HG02763 (cell line): ENCODE measurements around the gene C1QC.

ENCODE experiments used
- ATAC-seq: cut with Tn5 transposase; IDR thresholded peaks from one replicate; pipeline ENCODE4 v1.9.1; 2021; ENCODE audit warnings: mild to moderate bottlenecking, moderate library complexity; ENCODE audit not compliant: unreplicated experiment

C1QC gene

DNA sequence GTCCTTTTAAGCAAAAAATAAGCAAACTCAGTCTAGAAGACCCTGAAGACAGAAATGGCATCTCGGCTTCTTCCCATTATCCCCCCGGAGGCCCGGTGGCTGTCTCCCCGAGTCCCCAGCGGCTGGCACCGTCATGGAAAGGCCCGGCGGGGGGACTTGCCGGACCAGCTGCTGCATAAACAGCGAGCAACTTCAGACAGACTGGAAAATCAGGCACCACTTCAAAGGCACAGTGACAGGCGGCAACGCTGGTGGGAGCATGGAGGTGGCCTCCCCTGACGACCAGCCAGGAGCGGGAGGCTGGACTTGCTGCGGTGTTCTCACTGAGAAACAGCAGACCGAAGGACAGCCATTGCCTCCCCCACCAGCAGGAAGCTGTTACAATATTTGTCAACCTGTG is 25.4 kb upstream of the C1QC start:
- ATAC-seq: no peak

DNA sequence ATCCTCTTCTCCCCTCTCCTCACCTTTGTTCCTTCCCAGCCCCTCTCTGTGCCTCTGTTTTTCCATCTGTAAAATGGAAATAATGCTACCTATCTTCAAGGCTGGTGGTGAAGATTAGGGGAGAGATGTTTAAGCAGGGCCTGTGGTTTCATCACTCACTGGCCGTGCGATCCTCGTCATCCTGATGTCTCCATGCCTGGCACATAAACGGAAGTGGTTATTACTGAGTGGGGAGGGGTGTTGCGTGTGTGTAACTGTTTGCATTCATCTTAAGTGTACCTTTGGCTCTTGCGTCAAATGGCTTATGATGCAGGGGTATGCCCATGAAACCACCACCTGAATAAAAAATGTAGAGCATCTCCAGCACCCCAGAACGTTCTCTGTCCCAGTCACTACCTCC is 24.2 kb upstream of the C1QC start:
- ATAC-seq: no peak

- ATAC-seq: no peak
Measured at GRCh38 chr1:22619798-22620197, 23.6 kb upstream of the C1QC start.

GRCh38 chr1:22621761-22622160 is 21.7 kb upstream of the C1QC start:
- ATAC-seq: no peak

DNA sequence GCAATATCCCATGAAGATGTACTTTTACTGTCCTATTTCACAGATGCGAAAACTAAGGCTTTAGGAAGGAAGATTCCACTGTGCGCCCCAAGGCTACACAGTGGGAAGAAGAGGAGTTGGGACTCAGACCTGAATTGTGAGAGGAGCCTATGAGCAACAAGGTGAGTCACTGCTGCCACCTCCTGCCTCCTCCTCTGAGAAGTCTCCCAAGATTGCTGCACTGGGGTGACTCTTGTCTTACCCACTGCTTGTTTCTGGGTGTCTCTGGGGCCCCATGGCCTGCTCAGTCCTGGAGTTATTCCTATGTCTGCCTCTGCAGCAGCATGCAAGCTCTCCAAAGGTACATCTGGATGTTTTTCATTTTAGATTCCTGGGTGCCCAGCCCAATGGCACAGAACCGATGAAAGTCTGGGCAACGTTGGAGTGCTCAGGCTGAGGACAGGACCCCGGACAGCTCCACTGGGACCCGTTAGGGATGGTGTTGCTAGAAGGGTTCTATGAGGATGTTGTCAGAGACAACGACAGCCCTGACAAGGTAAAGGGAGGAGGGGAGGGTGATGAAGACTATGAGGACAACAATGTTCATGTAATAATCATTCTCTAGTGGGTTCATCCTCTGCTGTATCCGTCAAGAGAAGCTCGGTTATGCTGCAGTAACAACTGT is 18.0 kb upstream of the C1QC start:
- ATAC-seq: no peak

DNA sequence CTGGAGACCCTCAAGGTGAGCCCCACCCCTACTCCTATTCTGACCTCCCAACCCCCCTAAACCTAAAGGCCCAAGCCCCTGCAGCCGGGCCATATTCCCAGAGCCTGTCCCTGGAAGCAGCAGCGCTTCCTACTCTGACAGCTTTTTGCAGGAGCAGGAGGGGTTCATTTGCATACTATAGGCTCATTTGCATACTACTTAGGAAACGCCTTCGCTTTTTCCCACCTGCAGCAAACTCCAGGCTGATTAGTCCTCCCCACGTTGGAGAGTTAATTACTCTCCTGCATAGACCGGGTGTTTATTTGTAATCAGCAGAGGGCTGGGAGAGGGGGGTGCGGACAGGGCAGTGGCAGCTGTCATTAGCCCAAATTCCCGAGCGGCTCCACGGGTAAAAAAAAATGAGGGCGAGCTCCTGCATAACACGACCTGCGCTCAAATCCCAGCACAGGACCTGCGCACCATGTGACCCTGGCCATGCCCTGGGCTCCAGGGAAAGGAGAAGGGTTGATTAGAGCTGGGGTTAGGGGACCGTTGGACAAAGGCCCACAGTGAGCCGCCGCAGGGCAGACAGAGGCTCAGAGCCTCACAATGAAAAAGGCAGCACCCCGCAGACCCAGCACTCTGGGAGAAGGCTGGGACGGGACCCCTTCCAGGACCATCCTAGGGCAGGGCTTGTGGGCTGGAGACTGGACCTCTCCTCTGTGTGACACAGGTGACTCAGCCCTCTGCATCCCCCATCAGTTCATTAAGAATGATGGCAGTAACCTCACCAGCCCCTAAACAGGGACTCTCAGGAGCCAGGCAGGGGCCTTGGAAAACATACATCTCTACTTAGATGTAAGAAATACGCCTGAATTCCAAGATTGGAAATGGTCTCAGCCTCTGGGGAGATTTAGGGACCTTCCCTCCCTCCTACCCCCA is 16.9 kb upstream of the C1QC start:
- no peak for ATAC-seq

GRCh38 chr1:22627331-22627730 is 16.1 kb upstream of the C1QC start:
- ATAC-seq: no peak

- ATAC-seq: no peak
Measured at GRCh38 chr1:22628698-22629444, 14.6 kb upstream of the C1QC start.

GRCh38 chr1:22629886-22630285 is 13.5 kb upstream of the C1QC start:
- no peak for ATAC-seq

DNA sequence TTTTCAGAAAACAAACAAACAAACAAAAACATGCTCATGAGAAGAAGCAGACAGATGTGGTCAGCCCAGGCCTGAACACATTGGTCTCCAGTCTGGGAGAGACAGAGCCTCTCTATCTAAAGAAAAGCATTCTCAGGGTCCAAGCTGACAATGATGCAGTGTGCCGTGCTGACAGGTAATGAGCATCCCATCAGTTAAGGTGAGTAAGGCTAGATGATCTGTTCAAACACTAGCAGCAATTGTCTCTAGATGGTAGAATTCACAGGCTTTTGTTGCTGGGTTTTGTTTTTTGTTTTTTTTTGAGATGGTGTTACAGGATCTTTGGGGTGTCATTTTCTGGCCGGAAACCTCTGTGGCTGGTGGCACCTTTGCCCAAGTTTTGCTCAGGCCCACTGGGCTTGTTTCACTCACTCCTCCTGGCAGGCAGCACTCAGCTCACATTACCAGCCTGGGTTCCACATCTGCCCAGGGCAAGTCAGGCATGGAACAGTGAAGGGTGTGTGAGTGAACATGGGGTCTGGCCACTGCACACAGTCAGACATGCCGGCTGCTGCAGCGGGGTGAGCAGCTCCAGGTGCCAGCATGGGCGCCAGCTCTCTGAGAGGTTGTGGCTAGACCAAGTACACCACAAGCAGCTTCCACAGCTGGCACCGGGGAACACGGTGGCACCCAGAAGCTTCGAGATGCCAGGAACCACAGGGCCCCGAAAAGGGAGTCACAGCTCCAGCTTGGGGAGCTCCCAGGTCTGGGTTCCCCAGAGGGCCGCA is 9.6 kb upstream of the C1QC start:
- ATAC-seq: no peak

GRCh38 chr1:22635436-22635835 is 8.0 kb upstream of the C1QC start:
- no peak for ATAC-seq

DNA sequence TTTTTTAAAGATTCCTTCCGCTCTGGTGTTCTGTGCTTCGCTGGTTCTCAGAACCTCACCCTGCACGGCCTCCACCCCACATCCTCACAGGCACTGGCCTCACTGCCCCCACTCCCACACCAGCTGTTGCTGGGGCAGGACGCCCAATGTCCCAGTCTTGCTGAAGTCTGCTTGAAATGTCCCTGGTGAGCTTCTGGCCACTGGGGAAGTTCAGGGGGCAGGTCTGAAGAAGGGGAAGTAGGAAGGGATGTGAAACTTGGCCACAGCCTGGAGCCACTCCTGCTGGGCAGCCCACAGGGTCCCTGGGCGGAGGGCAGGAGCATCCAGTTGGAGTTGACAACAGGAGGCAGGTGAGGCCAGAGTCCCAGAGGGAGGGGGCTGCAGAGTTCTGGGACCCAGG is 7.1 kb upstream of the C1QC start, which contains the start of gene C1QA:
Gene C1QA, plus strand, starts transcription at position 276 of the 400 bp plus-strand sequence. CDS start 989 bp downstream, outside the sequence.
- ATAC-seq: no peak

DNA sequence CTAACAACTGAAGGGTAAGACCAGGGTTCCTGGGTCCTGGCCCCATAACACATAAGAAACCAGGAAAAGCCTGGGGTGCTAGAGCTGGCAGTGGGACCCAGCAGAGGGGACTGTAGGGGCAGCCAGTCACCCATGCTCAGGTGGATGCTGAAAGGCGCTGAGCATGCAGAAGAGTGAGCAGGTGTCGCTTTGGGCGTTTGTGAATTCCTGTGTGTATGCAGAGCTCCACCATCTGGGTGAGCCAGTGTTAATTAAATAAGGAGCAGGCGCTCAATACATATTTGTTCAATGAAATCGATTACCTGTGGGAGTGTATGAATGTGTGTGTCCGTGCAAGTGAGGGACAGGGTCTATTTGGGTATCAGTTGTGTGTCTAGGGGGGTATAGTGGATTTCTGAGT is 6.5 kb upstream of the C1QC start:
- ATAC-seq: no peak

DNA sequence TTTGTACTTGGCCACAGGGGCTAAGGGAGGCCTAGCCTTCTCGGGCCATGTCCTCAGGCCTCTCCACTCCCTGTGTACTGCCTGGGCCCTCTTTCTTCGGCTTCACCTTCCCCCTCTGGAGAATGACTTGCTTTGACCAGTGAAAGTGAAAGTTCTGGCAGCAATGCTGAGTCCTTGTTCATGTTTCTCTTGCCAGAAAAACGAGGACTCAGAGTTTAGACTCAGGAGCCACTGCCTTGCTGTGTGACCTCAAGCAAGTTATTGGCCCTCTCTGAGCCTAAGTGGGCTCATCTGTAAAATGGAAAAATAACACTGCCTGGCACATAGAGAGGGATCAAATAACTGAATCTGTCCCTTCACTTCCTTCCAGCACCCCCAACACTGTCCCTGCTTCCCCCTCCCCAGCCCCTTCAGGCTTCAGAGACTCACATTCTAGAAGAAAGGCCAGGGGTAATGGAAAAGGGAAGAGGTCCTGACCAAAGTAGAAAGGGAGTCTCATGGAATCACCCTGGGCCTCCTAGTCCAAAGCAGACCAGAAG is 5.5 kb upstream of the C1QC start:
- ATAC-seq: no peak

DNA sequence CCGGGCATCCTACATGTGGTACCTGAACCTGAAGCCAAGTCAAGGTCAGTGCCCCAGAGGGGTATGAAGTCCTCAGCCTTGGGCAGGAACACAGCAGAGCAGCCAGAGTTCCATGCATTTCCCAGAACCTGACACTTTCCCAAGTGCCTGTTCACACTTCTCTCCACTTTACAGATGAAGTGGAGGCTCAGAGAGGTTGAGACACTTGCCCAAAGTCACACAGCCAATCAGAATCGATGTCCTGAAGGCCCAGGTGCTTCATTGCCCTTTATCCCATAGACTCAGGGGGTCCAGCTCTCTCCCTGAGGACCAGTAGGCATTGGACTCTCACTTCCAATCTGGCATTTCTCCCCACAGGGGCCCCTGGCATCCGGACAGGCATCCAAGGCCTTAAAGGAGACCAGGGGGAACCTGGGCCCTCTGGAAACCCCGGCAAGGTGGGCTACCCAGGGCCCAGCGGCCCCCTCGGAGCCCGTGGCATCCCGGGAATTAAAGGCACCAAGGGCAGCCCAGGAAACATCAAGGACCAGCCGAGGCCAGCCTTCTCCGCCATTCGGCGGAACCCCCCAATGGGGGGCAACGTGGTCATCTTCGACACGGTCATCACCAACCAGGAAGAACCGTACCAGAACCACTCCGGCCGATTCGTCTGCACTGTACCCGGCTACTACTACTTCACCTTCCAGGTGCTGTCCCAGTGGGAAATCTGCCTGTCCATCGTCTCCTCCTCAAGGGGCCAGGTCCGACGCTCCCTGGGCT is 4.8 kb upstream of the C1QC start:
- ATAC-seq: no peak

DNA sequence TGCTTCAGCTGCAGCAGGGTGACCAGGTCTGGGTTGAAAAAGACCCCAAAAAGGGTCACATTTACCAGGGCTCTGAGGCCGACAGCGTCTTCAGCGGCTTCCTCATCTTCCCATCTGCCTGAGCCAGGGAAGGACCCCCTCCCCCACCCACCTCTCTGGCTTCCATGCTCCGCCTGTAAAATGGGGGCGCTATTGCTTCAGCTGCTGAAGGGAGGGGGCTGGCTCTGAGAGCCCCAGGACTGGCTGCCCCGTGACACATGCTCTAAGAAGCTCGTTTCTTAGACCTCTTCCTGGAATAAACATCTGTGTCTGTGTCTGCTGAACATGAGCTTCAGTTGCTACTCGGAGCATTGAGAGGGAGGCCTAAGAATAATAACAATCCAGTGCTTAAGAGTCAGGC is 4.1 kb upstream of the C1QC start:
- ATAC-seq: no peak

DNA sequence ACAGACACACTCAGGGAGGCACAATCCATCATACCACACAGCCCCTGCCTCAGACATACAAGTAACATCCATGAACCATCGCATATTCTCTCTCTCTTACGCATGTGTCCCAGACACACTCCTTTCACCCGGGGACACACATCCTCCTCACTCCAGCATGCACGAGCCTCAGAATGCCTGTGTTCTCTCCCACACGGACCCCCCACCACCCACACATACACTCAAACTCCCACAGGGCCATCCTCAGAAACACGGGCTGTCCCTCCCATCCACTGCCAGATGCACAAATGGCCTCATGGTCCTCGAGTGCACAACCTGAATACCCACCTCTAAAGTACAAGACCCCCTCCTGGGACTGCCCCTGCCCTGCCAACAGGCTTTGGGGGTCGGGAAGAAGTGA is 2.2 kb upstream of the C1QC start:
- ATAC-seq: no peak

DNA sequence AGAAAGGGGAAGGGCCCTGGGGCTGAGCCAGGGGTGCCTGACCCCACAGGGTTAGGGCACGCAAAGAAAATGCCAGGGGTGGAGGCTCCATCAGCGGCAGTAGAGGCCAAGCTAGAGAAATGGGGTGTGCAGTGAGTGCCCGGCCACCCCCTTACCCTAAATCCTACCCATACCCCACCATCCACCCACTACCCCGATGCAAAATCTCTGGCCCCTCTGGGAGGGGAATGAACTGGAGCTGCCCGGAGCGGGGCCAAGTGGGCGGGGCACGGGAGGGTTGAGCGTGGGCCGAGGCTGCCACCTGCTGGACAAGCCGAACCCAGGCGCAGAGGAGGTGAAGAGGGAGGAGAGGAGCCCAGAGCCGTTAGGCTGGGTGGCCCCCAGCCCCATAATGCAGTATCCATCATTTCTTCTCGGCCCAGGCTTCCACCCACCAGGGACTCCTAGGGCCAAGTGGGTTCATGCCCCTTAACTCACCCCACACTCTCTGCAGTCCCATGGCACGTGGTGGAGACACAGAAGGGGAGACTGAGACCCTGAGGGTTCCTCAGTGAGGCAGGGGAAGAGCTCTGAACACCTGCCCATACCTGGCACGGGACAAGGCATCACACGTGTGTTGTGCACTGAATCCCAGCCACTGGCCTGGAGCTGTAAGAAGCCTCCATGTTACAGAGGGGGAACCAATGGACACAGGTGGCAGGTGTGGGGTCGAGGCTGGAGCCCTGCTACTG is 1.4 kb upstream of the C1QC start:
- no peak for ATAC-seq

DNA sequence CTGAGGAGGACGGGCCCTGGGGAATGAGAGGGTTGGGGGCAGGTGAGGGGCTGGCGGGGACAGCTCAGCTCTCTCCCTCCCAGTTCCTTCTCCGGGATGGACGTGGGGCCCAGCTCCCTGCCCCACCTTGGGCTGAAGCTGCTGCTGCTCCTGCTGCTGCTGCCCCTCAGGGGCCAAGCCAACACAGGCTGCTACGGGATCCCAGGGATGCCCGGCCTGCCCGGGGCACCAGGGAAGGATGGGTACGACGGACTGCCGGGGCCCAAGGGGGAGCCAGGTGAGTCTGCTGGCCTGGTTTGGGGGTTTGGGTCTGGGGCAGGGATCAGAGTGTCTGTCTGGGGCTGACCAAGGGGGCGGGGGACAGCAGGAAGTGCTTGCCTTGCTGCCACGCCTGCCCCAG is 495 bp downstream of the C1QC start:
- ATAC-seq: no peak
